DND-41 (cell line): ENCODE measurements around the gene STAG1.

Experiments used
- EZH2 ChIP-seq: IDR thresholded peaks from 3 replicates; pipeline ENCODE4 v1.6.1; 2012; ENCODE audit warnings: borderline replicate concordance, low read depth, mild to moderate bottlenecking, moderate library complexity, low read length, inconsistent platforms; ENCODE audit not compliant: severe bottlenecking
- TF ChIP-seq, protein P1 (sequence below): IDR thresholded peaks from 2 replicates; pipeline ENCODE4 v1.5.1; 2012; ENCODE audit warnings: borderline replicate concordance, low read length, moderate library complexity, mild to moderate bottlenecking; ENCODE audit not compliant: poor library complexity, severe bottlenecking; ENCODE audit errors: extremely low read depth

- TF ChIP-seq, protein P1, sequence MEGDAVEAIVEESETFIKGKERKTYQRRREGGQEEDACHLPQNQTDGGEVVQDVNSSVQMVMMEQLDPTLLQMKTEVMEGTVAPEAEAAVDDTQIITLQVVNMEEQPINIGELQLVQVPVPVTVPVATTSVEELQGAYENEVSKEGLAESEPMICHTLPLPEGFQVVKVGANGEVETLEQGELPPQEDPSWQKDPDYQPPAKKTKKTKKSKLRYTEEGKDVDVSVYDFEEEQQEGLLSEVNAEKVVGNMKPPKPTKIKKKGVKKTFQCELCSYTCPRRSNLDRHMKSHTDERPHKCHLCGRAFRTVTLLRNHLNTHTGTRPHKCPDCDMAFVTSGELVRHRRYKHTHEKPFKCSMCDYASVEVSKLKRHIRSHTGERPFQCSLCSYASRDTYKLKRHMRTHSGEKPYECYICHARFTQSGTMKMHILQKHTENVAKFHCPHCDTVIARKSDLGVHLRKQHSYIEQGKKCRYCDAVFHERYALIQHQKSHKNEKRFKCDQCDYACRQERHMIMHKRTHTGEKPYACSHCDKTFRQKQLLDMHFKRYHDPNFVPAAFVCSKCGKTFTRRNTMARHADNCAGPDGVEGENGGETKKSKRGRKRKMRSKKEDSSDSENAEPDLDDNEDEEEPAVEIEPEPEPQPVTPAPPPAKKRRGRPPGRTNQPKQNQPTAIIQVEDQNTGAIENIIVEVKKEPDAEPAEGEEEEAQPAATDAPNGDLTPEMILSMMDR = no peak
- no peak for TF ChIP-seq EZH2
These were observed 401.6 kb downstream of the STAG1 start for GRCh38 chr3:136350557-136350956.
